Measurements from ENCODE around the gene CD300C.
A peak's percentile ranks its signal among the peaks of the same experiment; 100 is the strongest.
"Not testable (repeated sequence)": the region's sequence is repeated elsewhere in the genome, so short reads cannot be mapped to it uniquely, and the experiment has no call there.

The CD300C gene

DNA sequence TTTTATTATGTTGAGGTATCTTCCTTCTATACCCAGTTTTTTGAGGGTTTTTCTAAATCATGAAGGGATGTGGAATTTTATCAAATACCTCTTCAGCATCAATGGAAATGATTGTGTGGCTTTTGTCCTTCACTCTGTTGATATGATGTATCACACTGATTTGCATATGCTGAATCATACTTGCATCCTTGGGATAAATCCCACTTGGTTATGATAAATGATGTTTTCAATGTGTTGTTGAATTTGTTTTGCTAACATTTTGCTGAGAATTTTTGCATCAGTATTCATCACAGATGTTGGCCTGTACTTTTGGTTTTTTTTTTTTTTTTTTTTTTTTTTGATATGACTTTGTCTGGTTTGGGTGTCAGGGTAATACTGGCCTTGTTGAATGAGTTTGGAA, 37.8 kb downstream of the CD300C start:
- DNase-seq: no peak

DNA sequence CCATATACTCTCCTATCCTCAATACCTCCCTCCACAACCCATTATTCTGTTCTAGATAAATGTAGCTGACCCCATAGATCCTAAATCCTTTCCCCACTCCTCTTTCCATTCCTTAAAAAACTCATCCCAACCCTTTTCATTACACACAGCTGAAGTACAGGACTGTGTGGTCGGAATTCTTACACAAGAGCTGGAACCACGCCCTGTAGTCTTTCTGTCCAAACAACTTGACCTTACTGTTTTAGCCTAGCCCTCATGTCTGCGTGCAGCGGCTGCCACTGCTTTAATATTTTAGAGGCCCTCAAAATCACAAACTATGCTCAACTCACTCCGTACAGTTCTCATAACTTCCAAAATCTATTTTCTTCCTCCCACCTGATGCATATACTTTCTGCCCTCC, 42.0 kb downstream of the CD300C start:
- not testable (repeated sequence) for DNase-seq

DNA sequence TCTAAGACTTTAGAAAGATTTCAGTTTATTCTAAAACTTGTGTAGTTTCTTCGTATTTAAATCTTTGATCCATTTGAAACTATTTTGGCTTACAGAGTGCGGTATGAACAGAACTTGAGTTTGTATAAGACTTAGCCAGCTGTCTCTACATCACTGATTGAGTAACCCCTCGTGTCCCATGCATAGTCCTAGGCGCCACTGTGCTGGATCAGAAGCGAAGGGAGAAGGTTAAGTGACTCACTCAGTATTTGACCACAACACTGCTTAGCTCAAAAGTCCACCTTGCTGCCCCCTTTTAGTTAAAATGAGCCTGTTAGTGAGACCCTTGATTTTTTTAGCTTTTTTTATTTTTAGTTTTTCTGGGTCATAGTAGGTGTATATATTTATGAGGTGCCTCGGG, 43.1 kb downstream of the CD300C start:
- DNase-seq: no peak

DNA sequence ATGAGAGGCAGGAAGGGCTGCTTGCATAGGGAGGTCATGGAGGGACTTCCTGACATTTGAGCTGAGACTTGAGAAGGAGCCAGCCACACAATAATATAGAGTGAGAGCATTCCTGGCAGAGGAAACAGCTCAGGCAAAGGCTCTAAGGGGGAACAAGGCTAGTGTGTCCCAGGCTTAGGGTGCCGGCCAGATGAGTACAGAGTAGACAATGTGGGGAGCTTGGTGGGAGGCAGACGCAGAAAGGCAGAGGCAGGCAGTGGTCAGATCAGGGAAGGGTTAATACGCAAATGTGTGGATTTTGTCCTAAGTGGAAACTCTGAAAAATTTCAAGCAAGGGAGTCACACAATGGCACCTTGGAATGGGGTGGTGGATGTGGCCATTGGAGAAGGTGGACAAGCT, 45.9 kb downstream of the CD300C start:
- no peak for DNase-seq

DNA sequence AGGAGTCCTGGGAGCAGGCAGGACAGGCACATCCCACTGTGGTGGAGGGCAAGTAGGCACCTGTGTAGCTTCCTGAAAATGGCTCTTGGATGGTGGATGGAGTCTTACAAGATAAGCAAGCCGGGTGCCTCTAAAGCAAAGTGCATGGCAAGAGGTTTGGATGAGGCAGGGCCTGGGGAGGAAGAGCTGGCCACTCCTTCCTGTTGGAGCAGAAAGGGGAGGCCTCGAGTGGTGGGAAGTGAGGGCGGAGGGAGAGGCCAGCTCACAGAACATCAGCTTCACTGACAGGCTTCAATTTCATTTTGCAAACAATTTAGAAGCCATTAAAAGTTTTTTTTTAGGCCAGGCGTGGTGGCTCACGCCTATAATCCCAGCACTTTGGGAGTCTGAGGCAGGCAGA, 48.4 kb downstream of the CD300C start:
- no peak for DNase-seq

DNA sequence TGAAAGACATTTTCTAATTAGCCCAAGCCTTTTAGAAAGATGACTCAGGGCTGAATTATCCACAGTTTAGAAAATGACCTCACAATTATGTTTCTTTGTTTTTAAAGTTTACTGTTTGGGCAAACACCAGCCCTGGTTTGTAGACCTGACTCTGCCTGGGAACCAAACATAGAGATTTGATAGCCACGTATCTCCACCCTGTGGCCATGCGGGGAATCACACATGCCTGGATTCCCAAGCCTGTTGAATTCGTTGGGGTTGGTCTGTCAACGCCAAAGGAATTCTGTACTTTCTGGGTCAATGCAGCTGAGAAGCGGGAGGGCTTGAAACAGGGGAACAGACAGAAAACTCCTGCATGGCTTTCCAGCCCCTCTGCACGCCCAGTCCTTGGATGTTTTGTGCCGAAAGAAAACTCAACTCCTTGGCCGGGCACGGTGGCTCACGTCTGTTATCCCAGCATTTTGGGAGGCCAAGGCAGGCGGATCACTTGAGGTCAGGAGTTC, 52.5 kb downstream of the CD300C start:
- peak; percentile 59 to 63 for DNase-seq

DNA sequence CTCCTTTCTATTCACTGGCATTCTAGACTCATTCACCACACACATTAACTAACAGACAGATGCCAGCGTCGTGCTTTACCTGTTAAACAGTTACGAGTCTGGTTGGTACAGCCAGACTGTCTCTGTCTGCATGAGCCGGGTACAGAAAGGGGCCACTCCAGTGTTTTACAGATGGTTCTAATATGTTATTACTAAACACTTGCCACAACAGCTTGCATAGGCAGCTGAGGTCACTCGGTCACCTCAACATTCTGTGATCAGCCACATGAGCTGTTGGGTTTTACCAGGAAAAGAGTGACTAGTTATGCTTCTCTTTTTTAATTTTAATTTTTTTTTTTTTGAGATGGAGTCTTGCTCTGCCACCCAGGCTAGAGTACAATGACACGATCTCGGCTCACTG, 54.3 kb downstream of the CD300C start:
- no peak for DNase-seq
